Right renal cortex interstitium (tissue), 3 donors: ENCODE results near the gene C11orf21. TPM values are rescaled to one million over a fixed set of nuclear protein-coding genes. Genes with fewer than 3 reads are reported as not detected.

Source experiments
- DNase-seq, 3 donors: peaks; one replicate each; pipeline ENCODE4 v3.0.0-alpha.2; 2013; ENCODE audit warnings: low read depth in 3 of 3, low spot score in 2 of 3
- polyA plus RNA-seq, 3 donors: library from polyadenylated mRNA; unstranded; fragments of 120-200 nt; gene quantifications; one replicate each; pipeline ENCODE4 v1.2.1, GENCODE V29; 2013; ENCODE audit not compliant: insufficient read length in 3 of 3

Gene C11orf21
- polyA plus RNA-seq, 3 donors: 0.55 to 0.82 (median 0.56) TPM

DNA sequence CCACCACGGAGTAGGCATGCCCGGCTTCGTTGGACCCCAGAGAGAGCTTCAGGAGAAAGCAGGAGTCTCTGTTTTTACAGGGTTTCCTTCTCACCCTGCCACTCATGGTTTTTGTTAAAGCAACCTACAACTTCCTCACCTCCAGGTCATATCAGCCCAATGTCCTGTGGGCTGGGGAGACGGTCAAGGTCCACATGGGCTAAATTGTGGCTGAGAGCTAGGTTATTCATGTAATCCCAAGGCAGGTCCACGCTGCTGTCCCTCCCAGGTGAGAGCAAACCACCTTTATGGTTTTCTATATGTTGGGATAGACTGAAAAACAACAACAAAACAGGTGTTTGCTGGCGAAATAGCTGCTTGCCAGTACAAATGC lies 19.6 kb upstream of the C11orf21 start:
- no peak for DNase-seq

DNA sequence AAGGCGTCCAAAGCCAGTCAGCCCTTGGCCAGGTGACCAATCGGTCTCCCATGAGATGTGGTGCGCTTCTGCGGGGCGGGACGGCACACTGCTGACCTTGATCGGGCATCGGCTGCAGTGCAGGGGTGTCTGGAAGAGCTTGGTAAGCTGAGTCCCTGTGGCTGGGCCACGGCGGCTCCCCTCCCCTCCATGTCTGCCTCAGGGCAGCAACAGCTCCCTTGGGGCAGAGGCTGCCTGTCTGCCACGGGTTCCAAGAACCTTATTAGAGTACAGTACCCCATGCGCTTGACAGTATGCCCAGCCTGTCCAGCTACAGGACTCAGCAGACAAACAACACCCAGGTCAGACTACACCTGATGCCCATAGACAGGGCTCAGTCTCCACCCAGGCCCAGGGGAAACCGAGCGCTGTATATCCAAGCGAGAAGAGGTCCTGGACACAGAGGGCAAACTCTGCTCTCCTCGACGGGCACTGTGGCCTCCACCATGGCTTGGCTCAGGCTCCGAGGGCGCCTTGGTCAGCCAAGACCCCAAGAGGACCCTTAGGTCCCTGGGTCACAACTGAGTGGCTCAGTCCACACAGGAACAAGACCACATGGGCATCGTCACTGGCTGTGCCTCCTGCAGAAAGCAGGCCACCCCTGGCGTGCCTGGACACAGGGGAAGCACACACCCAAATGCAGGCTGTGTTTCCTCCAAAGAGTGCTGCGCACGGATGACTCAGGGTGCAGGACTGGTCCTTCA lies 19.0 kb upstream of the C11orf21 start:
- no peak for DNase-seq

DNA sequence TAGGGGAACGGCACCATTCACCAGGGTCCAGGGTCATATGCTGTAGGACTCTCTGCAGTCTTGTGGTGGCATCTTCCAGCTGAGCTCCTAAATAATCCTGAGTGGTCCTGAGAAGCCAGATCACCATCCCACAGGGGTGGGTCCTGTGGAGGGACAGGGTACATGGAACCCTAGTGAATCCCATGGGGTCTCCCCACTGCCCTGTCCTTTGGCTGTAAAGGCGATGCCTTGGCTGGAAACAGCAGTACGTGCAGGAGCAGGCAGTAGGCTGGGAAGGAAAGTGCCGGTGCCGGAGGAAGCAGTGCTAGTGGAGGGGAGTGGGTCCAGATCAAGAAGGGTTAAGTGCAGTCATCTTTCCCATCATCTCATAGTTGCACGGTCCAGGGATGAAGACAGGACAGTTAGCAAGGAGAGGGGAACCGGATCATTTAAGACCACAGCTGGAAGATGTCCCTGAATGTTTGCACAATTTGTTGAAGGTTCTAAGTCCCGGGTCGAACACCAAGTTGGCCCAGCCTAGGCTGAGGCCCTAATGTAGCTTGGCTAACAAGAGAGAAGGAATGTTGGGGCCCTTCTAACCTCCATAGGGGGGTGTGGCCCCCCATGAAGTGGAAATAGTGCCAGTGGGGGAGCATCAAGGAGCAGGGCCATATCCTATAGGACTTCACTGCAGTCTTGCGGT lies 18.2 kb upstream of the C11orf21 start:
- DNase-seq: no peak

DNA sequence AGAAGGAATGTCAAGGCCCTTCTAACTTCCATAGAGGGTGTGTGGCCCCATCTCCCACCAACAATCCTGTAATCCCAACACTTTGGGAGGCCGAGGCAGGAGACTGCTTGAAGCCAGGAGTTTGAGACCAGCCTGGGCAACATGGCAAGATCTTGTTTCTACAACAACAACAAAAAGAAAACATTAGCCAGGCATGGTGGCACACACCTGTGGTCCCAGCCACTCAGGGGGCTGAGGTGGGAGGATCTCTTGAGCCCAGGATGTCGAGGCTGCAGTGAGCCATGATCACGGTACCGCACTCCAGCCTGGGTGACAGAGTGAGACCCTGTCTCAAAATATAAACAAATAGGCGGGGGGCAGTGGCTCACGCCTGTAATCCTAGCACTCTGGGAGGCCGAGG lies 17.0 kb upstream of the C11orf21 start:
- DNase-seq: no peak

DNA sequence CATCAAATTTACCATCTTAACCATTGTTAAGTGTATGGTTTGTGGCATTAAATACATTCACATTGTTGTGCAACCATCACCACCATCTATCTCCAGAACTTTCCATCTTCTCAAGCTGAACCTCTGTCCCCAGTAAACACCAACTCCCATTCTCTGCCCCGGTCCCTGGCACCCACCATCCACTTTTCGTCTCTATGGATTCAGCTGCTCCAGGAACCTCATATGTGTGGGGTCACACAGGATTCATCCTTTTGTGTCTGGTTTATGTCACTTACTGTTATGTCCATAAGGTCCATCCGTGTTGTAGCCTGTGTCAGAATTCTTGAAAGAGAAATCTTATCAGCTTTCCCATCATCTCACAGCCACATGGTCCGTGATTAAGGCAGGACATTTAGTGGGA lies 16.4 kb upstream of the C11orf21 start:
- no peak for DNase-seq

DNA sequence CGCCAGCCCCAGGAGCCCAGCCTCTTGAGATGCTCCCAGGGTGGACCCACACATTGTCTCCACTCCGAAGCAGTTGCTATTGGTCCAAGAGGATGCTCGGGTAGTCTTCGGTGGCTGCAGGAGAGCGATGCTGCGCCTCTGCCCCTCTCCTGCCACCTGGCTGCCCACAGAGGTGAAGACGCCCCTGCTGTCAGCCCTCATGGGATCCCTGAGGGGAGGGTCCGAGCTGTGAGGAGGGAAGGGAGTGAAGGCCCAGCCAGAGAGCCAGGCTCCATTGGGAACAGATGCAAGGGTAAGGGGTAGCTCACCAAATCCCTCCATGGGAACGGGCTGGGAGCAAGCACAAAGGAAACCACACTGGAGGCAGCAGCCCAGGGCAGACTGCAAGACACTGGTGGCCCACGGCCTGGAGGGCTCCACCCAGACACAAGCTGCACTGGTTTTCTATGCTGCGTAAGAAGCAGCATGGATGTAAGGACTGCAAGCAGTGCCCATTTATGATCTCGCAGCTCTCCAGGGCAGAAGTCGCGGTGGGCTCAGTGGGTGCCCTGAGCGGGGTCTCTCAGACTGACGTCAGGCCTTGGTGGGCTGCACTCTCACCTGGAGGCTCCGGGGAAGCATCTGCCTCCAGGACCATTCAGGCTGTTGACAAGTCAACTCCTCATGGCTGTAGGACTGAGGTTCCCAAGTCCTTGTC lies 15.8 kb upstream of the C11orf21 start:
- no peak for DNase-seq

DNA sequence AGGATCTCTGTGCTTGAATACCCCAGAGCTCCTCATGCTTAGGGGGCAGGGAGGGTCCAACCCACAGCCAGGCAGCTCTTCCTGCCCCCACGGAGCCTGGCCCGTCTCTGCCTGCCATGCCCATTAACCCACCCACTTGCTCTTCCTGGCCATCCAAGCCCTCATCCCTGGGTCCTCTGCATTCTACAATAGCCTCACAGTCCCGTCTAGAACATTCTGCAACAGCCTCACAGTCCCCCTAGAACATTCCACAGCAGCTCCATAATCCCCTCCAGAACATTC lies 15.2 kb upstream of the C11orf21 start:
- no peak for DNase-seq

DNA sequence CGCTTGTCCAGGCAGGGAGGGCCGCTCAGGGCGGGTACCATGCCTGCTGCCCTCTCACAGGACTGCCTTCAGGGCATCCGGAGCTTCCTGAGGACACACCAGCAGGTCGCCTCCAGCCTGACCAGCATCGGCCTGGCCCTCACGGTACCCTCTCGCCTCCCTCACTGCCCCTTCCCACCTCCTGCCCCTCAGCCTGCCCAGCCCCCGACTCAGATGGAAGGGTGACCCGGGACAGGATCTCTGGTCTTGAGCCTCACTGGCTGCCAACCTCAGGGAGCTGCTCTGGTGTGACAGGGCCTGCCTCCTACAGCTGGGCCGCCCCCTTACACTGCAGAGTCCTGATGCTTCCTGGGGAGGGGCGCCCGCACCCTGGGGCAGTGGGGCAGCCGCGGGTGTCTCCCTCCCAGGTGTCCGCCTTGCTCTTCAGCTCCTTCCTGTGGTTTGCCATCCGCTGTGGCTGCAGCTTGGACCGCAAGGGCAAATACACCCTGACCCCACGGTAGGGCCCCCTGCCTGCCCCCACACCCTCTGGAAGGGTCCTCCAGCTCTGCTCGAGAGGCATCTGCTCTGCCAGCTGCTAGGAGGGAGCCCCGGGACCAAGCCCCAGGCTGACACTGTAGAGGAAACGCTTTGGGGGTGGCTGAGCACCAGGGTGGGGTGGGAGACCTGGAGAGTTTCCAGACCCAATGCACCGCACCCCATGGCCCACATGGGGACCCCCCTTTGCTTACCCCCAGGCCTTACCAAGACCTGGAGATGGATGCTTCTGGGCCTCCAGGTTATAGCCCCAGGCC lies 14.6 kb upstream of the C11orf21 start:
- DNase-seq: no peak

DNA sequence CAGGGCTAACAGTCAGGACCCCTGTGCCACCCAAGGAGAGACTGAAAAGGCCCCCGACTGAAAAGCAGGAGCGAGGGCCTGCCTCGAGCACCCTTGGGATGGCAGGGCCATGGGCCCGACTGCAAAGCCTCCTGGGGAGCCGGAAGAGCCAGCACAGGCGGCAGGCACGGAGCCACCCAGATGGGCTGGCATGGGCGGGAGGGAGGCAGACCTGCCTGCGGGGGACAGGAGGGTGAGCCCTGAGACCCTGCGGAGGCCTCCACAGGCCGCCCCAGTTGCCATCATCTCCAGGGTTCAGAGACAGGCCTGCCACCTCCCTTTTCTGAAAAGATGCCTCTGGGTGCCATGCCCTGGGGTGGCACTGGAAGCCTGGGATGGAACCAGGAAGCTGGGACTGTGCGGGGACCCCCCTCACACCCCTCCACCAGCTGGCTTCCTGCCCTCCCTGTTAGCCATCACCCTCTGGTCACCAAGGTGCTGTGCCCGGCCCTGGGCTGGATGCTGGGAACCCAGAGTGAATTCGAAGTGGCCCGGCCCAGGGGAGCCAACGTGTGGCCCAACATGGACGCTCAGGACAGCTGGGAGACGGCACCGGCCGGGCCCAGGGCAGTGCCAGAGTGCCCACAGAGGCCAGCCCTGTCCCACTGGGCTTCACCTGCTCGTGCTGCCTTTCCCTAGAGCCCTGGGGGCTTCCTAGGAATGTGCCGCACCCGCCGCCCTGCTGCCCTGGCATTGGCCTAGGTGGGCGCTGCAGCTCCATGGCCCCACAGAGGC lies 13.9 kb upstream of the C11orf21 start:
- DNase-seq: no peak

DNA sequence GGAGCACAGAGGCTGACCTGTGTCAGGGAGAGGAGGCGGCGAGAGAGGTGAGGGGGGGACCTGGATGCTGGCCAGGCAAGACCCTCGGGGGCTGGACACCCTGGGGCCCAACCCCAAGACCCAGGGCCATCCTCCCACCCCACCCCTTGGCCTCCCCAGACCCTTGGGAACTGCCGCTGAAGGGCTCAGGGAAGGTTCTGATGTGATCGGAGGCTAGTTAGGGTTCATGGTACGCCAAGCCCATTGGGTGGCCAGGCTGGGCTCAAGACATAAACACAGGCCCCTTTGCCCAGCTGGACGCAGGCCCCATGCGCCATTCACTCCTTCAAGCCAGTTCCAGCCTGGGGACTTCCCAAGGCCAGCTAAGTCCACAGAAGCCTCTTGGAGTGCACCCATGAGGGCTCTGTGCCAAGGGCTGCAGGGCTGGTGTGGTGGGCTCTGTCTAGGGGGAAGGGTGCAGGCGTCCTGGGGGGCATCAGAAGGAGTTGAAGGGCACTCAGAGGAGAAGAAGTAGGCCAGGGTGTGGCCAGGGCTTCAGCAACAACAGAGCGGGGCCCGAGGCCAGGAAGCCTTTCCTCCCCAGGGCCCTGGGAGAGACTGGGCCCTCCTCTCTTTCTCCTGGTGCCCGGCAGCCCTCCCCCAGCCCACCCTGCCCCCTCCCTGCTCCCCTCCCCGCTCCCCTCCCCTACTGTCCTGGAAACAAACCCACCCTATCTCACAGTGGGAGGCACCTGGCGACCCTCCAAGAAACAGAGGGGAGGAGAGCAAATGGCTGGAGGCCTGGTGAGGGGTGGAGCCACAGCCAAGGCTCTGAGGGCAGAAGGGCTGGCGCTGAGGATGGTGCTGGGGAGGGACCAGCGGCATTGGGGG lies 13.0 kb upstream of the C11orf21 start:
- DNase-seq: peak in 1 of 3 donors; percentile 85

DNA sequence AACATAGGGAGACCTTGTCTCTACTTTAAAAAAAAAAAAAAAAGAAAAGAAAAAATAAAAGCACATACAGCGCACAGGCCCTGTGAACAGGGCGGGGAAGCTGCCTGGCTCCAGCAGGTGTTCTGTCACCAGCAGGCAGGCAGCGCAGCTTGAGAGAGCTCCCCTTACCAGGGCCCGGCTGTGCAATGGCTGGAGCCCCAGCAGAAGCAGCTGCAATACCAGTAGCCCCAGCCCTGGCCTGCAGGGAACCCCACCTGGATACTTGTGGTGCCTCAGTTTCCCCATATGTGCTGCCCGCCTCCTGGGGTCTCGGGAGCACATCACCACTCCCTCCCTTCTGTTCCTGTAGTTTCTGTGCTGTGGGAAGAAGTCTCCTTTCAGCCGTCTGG lies 12.4 kb upstream of the C11orf21 start:
- no peak for DNase-seq

DNA sequence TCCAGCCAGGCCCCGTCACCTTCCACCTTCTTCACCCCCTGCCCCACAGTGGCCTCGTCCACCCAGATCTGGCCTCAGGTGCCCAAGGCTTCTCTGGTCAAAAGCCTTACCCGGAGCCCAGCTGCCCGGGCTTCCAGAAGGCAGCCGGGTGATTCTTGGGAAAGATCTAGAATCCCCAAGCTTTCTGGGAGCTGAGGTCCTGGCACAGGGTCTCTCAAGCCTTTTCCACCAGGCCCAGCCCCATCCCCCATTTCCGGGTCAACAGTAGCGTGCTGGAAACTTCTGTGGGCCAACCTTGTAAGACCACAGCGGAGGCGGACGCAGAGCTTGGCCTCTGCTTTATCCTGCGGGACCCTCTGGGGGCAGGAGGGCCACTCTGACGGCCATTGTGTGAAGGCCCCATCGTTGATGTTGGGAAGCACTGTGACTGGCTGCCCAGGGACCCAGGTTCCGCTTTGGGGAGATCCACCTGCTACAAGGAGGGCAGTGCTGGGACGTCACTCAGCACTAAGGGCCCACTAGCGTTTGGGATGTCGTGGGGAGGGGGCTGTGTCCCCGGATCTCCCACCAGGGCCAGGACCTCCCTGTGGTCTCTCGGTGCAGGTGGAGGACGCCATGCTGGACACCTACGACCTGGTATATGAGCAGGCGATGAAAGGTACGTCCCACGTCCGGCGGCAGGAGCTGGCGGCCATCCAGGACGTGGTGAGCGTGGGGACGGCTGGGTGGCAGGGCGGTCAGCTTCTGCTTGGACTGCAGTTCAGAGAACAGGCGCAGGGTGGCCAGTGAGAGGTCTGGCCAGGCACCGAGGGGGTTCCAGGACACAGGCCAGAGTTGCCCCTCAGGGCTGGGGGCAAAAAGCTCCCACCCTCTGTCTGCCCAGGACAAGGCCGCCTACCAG lies 11.6 kb upstream of the C11orf21 start:
- DNase-seq: no peak

DNA sequence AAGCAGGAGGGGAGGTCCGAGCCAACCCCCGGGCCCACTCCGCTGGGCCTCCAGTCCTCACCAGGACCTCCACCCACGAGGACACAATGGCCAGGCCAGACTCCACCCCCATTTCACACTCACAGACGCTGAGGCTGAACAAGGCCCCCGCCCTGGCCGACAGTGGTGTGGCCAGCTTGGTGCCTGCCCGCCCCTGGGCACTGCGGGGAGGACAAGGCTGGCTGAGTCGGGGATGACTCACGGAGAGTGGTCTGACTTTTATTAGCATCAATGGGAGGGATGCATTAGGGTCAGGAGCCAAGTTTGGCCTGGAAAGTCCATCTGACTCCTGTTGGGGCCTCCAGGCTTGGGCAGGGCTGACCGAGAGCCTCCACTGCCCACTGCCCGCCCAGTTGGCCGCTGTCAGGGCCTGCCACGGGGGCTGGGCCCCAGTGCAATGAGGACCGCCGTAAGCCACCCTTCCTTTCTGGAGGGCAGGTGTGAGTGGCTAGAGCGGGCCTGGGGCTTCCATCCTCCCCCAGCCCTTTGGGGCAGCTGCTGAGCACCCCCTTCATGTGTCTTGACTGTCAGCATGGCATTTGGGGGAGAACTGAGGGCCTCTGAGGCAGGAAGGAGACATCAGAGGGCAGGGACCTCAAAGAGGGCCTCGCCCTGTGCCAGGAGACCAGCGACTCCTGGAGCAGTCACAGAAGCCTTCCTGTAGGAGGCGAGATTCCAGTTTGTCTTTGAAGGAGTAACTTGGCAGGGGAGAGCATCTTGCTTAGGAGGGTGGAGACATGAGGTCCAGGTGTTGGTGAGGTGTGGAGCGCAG lies 10.7 kb upstream of the C11orf21 start:
- no peak for DNase-seq

DNA sequence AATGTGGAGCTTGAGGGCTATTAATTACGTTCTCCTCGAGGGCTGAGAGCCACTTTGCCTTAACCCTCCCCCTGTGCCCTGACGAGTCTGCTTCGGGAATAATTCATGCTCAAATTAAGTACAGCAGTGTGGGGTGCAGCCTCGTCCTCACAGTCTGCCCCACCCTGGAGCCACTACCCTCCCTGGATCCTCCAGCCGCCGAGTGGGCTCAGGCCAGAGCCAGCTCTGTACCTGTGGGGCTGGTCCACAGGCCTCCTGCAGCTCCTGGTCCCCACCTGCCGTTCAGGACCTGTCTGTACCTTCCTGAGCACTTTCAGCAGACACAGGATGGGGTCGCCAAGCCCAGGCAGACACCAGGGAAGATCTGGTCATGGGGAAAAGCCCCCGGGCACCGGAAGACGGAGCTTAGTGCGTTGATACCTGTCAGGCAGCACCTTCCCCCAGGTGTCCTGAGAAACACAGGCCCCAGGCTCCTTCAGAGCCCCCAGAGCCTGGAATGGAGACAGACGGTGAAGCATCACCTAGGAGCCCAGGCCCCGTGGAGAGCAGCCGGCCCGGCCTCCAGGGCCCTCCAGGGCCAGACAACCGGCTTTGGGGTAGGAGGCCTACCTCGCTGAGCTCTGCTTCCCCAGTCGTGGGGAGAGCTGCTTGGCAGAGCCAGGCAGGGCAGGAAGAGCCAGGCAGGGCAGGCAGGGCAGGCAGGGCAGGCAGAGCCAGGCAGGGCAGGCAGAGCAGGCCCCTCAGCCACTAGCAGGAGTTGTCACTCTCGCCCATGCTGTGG lies 9.8 kb upstream of the C11orf21 start:
- no peak for DNase-seq

DNA sequence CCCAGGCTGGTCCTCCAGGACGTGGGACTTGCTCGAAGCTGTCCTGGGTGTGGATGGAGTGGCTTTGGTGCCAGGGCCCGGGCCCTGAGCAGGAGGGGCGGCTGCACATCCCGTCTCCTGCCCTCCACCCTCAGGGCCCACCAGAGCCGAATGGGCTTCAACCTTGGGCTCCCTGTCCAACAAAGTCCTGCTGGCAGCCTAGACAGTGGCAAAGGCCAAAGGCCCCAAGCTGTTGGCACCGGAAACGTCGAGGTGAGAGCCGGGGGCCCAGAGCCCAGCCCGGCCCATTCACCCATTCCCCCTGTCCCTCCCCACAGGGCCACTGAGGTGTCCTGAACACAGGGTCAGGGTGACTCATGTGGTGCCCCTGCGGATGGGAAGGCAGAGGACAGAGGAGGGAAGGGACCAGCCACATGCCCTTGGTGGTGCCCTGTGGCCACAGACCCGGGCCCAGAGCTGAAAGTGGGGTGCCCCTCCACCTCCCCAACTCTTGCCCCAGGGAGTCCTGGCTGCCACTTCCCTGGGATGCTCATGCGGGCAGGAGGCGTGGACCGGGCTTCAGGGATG lies 9.2 kb upstream of the C11orf21 start:
- DNase-seq: no peak

DNA sequence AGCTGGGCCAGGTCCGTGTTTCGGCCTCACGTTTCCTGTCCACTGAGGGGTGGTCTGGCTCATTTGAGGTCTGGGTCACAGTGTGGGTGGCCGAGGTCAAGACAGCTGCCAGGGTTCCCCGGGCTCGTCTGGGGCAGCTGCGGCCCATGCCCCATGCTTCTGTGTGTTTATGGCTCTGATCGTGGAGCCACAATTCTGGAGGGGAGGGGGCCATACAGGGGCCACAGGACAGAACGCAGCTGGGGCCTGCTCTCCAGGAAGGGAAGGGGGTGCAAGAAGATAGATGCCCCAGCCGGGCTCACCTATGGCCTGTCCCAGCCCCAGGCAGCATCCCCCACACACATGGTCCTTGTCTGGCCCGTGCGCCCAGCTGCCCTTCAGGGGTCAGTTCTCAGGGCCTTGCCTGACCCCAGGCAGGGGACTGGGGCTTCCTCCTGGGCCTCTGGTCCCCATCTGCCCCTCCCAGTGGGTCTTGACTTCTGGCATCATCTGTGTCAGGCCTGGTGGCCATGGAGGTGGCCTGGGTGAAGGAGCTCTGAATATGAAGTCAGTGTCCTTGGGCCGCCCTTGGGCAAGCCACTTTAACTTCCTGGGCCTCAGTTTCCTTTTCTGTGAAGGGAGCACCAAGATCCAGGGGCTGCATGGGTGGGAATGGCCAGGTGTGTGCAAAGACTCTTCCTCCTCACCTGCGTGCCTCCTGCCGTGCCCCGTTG lies 8.5 kb upstream of the C11orf21 start:
- no peak for DNase-seq
